Measurements from ENCODE around the gene SLC9B2.
A peak's percentile ranks its signal among the peaks of the same experiment; 100 is the strongest.

The SLC9B2 gene

GRCh38 chr4:103075894-103076746 is 441 bp downstream of the SLC9B2 start:
- DNase-seq = peak; percentile 44 to 82

- DNase-seq = no peak
Measured at GRCh38 chr4:103075435-103075893, 1.1 kb downstream of the SLC9B2 start.

GRCh38 chr4:103074744-103075434 is 1.7 kb downstream of the SLC9B2 start:
- DNase-seq = no peak

GRCh38 chr4:103073792-103074438 is 2.6 kb downstream of the SLC9B2 start:
- no peak for DNase-seq

GRCh38 chr4:103067841-103068547 is 8.6 kb downstream of the SLC9B2 start:
- no peak for DNase-seq

- no peak for DNase-seq
Measured at GRCh38 chr4:103060453-103061148, 16.0 kb downstream of the SLC9B2 start.

- no peak for DNase-seq
Measured at GRCh38 chr4:103054030-103054429, 22.5 kb downstream of the SLC9B2 start.

- no peak for DNase-seq
Measured at GRCh38 chr4:103052779-103053178, 23.8 kb downstream of the SLC9B2 start.

- no peak for DNase-seq
Measured at GRCh38 chr4:103052145-103052544, 24.4 kb downstream of the SLC9B2 start.

- no peak for DNase-seq
Measured at GRCh38 chr4:103050736-103051436, 25.7 kb downstream of the SLC9B2 start.

- DNase-seq = peak in 1 of 2 experiments; percentile 39
Measured at GRCh38 chr4:103046416-103047290, 29.9 kb downstream of the SLC9B2 start.

- no peak for DNase-seq
Measured at GRCh38 chr4:103044183-103044582, 32.4 kb downstream of the SLC9B2 start.

- no peak for DNase-seq
Measured at GRCh38 chr4:103036169-103036568, 40.4 kb downstream of the SLC9B2 start.

GRCh38 chr4:103032574-103032973 is 44.0 kb downstream of the SLC9B2 start:
- peak in 1 of 2 experiments; percentile 28 for DNase-seq

- no peak for DNase-seq
Measured at GRCh38 chr4:103030791-103031190, 45.8 kb downstream of the SLC9B2 start.

GRCh38 chr4:103029300-103029699 is 47.3 kb downstream of the SLC9B2 start:
- DNase-seq = no peak

GRCh38 chr4:103026868-103027267 is 49.7 kb downstream of the SLC9B2 start:
- no peak for DNase-seq

- DNase-seq = no peak
Measured at GRCh38 chr4:103024996-103025395, 51.6 kb downstream of the SLC9B2 start.

- DNase-seq = no peak
Measured at GRCh38 chr4:103021120-103021519, 55.4 kb downstream of the SLC9B2 start.

- peak in 1 of 2 experiments; percentile 57 for DNase-seq
Measured at GRCh38 chr4:103019308-103020124, 57.0 kb downstream of the SLC9B2 start, which contains the start of gene SLC9B1. Gene SLC9B1, minus strand, starts transcription at chr4:103019705. Its CDS starts 27,994 bp downstream, at chr4:102991711.
